PC-9 (cell line): ENCODE results near the gene SLC39A8. TPM values are rescaled to one million over a fixed set of nuclear protein-coding genes. Genes with fewer than 3 reads are reported as not detected.

ENCODE experiments used
- BruUV-seq: library from RNA; stranded (reverse); fragments of 400-500 nt; replicated peaks from 2 replicates; lab custom pipeline; 2021; lab: Mats Ljungman, UMichigan
- CTCF ChIA-PET: fragments of 300-600 bp; sonication (Branson Sonifier 250); formaldehyde crosslinking; loops from one replicate; lab custom pipeline; 2022; ENCODE audit warnings: antibody characterized with exemption; lab: Charles Lee
- POLR2A ChIA-PET: fragments of 300-600 bp; sonication (Branson Sonifier 250); formaldehyde crosslinking; loops from one replicate; lab custom pipeline; 2022; ENCODE audit warnings: antibody characterized with exemption; ENCODE audit not compliant: unreplicated experiment; lab: Charles Lee
- DNase-seq, 2 experiments: peaks; one replicate each; pipeline versions ENCODE4 v3.0.0 to v3.0.0-alpha.2; 2015 to 2022; ENCODE audit warnings: mixed read lengths in 1 of 2
- H2AFZ ChIP-seq: fragments of 200-600 bp; sonication (generic); 2 replicates; pipeline ENCODE4 v1.8.1; 2017; ENCODE audit warnings: antibody characterized with exemption
- H3F3A ChIP-seq: fragments of 200-600 bp; sonication (generic); 2 replicates; pipeline ENCODE4 v1.8.1; 2017; ENCODE audit warnings: antibody characterized with exemption, mild to moderate bottlenecking, low read depth; ENCODE audit not compliant: insufficient read depth
- H3K27ac ChIP-seq: fragments of 200-600 bp; sonication (generic); 2 replicates; pipeline ENCODE4 v1.6.1; 2016; ENCODE audit warnings: mixed run types
- H3K27me3 ChIP-seq: fragments of 200-600 bp; sonication (generic); 2 replicates; pipeline ENCODE4 v1.6.1; 2016; ENCODE audit warnings: low read depth, mixed run types; ENCODE audit not compliant: insufficient read depth
- H3K36me3 ChIP-seq: fragments of 200-600 bp; sonication (generic); 2 replicates; pipeline ENCODE4 v1.6.1; 2016; ENCODE audit warnings: low read depth, mixed run types
- H3K4me1 ChIP-seq: fragments of 200-600 bp; sonication (generic); replicated peaks from 2 replicates; pipeline ENCODE4 v1.6.1; 2016; ENCODE audit warnings: mixed run types; ENCODE audit not compliant: insufficient read depth
- H3K4me2 ChIP-seq: fragments of 200-600 bp; sonication (generic); 2 replicates; pipeline ENCODE4 v1.6.1; 2017; ENCODE audit warnings: mixed run types
- H3K4me3 ChIP-seq: fragments of 200-600 bp; sonication (generic); 2 replicates; pipeline ENCODE4 v1.6.1; 2016; ENCODE audit warnings: mixed run types
- H3K79me2 ChIP-seq: fragments of 200-600 bp; sonication (generic); 2 replicates; pipeline ENCODE4 v1.6.1; 2017; ENCODE audit warnings: low read depth, mixed run types
- H3K9me2 ChIP-seq: fragments of 200-600 bp; sonication (generic); 2 replicates; pipeline ENCODE4 v1.8.1; 2017; ENCODE audit warnings: mild to moderate bottlenecking; ENCODE audit not compliant: insufficient read depth
- H3K9me3 ChIP-seq: fragments of 200-600 bp; sonication (generic); 2 replicates; pipeline ENCODE4 v1.8.1; 2016; ENCODE audit warnings: low read depth; ENCODE audit not compliant: insufficient read depth
- H4K20me1 ChIP-seq: fragments of 200-600 bp; sonication (generic); 2 replicates; pipeline ENCODE4 v1.8.1; 2017; ENCODE audit not compliant: insufficient read depth
- EZH2 ChIP-seq: fragments of 200-600 bp; sonication (generic); IDR thresholded peaks from 2 replicates; pipeline ENCODE4 v1.8.0; 2017; ENCODE audit warnings: antibody characterized with exemption, low read depth
- intact Hi-C: fragments of 100-400 bp; cut with micrococcal nuclease; formaldehyde crosslinking; loops from one replicate; pipeline ENCODE4 v1.10.0; 2022; ENCODE audit not compliant: unreplicated experiment
- total RNA-seq: library from RNA; stranded (reverse); gene quantifications from 2 replicates; pipeline ENCODE4 v1.2.3, GENCODE V29; 2021
- TF ChIP-seq, protein P1 (sequence below): fragments of 200-600 bp; sonication (generic); conservative IDR thresholded peaks from 2 replicates; pipeline ENCODE4 v1.6.1; 2017; ENCODE audit warnings: mixed run types, antibody characterized with exemption, mild to moderate bottlenecking, moderate library complexity

Gene SLC39A8
- total RNA-seq, 1 experiment from 2014 or later, result 14.5 TPM

GRCh38 chr4:102324730-102325129 is 20.6 kb downstream of the SLC39A8 start:
- Histone ChIP-seq H3K9me2 (no peaks in the 10 kb centered on the region), H3K4me2 (no peak overlapping the region), H3K4me1 (no peaks in the 10 kb centered on the region), H3K27ac (no peak overlapping the region), H4K20me1 (no peaks in the 10 kb centered on the region), H3K79me2 (no peaks in the 10 kb centered on the region), H3K9me3 (no peaks in the 10 kb centered on the region), H3K27me3 (no peaks in the 10 kb centered on the region), H3F3A (no peaks in the 10 kb centered on the region), H3K36me3 (no peaks in the 10 kb centered on the region), H2AFZ (no peak overlapping the region), H3K4me3 (no peak overlapping the region)
- intact Hi-C loops, result no loop called here
- DNase-seq, result no peak
- BruUV-seq, result no TSS peak
- ChIA-PET CTCF (no interaction called here), POLR2A (no interaction called here)
- TF ChIP-seq, protein P1, sequence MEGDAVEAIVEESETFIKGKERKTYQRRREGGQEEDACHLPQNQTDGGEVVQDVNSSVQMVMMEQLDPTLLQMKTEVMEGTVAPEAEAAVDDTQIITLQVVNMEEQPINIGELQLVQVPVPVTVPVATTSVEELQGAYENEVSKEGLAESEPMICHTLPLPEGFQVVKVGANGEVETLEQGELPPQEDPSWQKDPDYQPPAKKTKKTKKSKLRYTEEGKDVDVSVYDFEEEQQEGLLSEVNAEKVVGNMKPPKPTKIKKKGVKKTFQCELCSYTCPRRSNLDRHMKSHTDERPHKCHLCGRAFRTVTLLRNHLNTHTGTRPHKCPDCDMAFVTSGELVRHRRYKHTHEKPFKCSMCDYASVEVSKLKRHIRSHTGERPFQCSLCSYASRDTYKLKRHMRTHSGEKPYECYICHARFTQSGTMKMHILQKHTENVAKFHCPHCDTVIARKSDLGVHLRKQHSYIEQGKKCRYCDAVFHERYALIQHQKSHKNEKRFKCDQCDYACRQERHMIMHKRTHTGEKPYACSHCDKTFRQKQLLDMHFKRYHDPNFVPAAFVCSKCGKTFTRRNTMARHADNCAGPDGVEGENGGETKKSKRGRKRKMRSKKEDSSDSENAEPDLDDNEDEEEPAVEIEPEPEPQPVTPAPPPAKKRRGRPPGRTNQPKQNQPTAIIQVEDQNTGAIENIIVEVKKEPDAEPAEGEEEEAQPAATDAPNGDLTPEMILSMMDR, result no peak
- TF ChIP-seq EZH2, result no peak

DNA sequence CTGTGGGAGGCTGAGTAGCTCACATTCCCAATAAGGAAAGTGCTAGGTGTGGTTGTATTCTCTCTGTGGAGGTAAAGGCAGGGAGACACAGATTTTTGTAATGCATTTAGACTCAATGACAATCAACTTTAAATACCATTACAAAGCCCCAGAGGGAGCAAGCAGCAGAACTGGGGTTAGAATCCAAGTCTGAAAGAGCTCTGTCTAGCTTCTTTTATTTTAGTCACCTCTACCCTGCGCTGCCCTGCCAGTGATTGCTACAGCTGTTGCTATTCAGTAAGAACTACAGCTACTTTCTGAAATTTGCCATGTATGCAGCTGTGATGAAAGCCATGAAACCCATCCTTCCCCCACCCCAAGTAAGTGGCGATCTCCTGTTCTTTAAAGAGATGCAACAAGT is 22.5 kb downstream of the SLC39A8 start:
- Histone ChIP-seq H3K36me3 (no peaks in the 10 kb centered on the region), H3K9me2 (no peaks in the 10 kb centered on the region), H4K20me1 (no peaks in the 10 kb centered on the region), H3F3A (no peaks in the 10 kb centered on the region), H3K4me2 (no peak overlapping the region), H3K9me3 (no peaks in the 10 kb centered on the region), H3K27me3 (no peaks in the 10 kb centered on the region), H3K4me3 (no peak overlapping the region), H3K79me2 (no peaks in the 10 kb centered on the region), H3K4me1 (no peaks in the 10 kb centered on the region; the same call in 1 of the 2 replicates), H2AFZ (no peak overlapping the region), H3K27ac (no peak overlapping the region)
- no TSS peak for BruUV-seq
- intact Hi-C loops, result no loop called here
- TF ChIP-seq EZH2, result no peak
- TF ChIP-seq, protein P1, result no peak
- ChIA-PET CTCF (no interaction called here), POLR2A (no interaction called here)
- no peak for DNase-seq

DNA sequence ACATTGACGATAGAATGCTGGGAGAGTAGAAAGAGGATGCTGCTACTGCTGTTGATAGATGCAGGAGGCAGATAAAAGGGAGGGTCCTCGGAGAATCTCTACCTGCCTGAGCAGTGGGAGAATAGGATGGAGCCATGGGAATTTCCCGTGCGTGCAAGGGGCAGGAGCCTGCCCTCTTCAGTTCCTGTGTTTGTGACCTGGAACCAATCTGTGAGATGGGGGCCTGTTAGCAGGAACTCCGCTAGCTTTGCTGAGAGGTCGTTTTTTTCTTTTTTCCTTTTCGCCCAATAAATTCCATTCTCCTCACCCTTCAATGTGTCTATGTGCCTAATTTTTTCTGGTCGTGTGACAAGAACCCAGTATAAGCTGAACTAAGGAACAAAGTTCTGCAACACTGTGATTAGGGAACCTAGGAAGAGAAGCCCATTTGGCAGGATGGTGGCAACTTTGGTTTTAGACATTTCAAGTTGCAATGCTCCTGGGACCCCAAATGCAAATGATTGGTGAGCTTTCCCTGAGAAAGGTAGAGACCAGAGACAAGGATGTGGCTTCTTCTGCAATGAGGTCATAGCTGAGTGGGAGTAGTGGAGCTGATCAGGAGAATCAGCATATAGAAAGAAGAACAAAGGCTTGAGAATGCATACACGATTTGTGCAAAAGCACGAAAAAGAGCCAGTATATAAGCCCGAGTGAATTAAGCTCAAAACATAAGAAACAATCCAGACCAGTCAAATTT is 23.9 kb downstream of the SLC39A8 start:
- ChIA-PET CTCF (interaction anchor here (0.7 kb wide), 1 partner anchor 238 kb away, joined by 5 read pairs; no protein-coding TSS in a partner anchor), POLR2A (no interaction called here)
- Histone ChIP-seq H3K4me2 (no peak overlapping the region), H3K27me3 (no peaks in the 10 kb centered on the region), H3K27ac (no peak overlapping the region), H3K36me3 (no peaks in the 10 kb centered on the region), H3K9me3 (no peaks in the 10 kb centered on the region), H3F3A (no peaks in the 10 kb centered on the region), H3K9me2 (no peaks in the 10 kb centered on the region), H2AFZ (no peak overlapping the region), H3K4me3 (no peak overlapping the region), H3K79me2 (no peaks in the 10 kb centered on the region), H3K4me1 (no peaks in the 10 kb centered on the region; the same call in 1 of the 2 replicates), H4K20me1 (no peaks in the 10 kb centered on the region)
- no peak for DNase-seq
- no peak for TF ChIP-seq EZH2
- TF ChIP-seq, protein P1, result no peak
- BruUV-seq, result no TSS peak
- intact Hi-C loops, result no loop called here
